DND-41 (cell line): ENCODE measurements around the gene KCP.
"Not testable (repeated sequence)": the region's sequence is repeated elsewhere in the genome, so short reads cannot be mapped to it uniquely, and the experiment has no call there.

Experiments
- ATAC-seq: fragments of 200-7000 bp; cut with Tn5 transposase; 3 replicates; pipeline ENCODE4 v1.9.1; 2021; ENCODE audit warnings: low read depth; ENCODE audit not compliant: insufficient read depth
- DNase-seq: peaks from one replicate; pipeline ENCODE4 v3.0.0-alpha.2; 2020
- H2AFZ ChIP-seq: 2 replicates; pipeline ENCODE4 v1.6.0; 2012; ENCODE audit warnings: low read depth, low read length
- H3K27ac ChIP-seq: 2 replicates; pipeline ENCODE4 v1.5.1; 2012; ENCODE audit warnings: low read length, inconsistent platforms
- H3K27me3 ChIP-seq: fragments of 200-600 bp; sonication (generic); 2 replicates; pipeline ENCODE4 v1.6.0; 2012; ENCODE audit warnings: low read length, mild to moderate bottlenecking, inconsistent platforms; ENCODE audit not compliant: insufficient read depth, poor library complexity
- H3K36me3 ChIP-seq: 2 replicates; pipeline ENCODE4 v1.5.1; 2012; ENCODE audit warnings: low read length, inconsistent platforms; ENCODE audit not compliant: insufficient read depth
- H3K4me1 ChIP-seq: 2 replicates; pipeline ENCODE4 v1.5.1; 2012; ENCODE audit warnings: mild to moderate bottlenecking, low read length; ENCODE audit not compliant: insufficient read depth
- H3K4me2 ChIP-seq: 2 replicates; pipeline ENCODE4 v1.6.0; 2012; ENCODE audit warnings: mild to moderate bottlenecking, moderate library complexity, low read length, inconsistent platforms; ENCODE audit not compliant: insufficient read depth
- H3K4me3 ChIP-seq, 2 experiments: fragments of 200-600 bp in 1 of 2; shearing (Covaris generic) in 1 of 2; 2 replicates each; pipeline ENCODE4 v1.5.1; 2012 to 2016; ENCODE audit warnings: inconsistent platforms in 2 of 2, low read length in 2 of 2, mild to moderate bottlenecking in 2 of 2, low read depth in 1 of 2, moderate library complexity in 1 of 2
- H3K79me2 ChIP-seq: 2 replicates; pipeline ENCODE4 v1.6.0; 2012; ENCODE audit warnings: low read length, inconsistent platforms; ENCODE audit not compliant: insufficient read depth
- H3K9ac ChIP-seq: 2 replicates; pipeline ENCODE4 v1.6.0; 2012; ENCODE audit warnings: low read depth, mild to moderate bottlenecking, inconsistent platforms, low read length, moderate library complexity
- H3K9me3 ChIP-seq: 2 replicates; pipeline ENCODE4 v1.5.1; 2012; ENCODE audit warnings: low read length, moderate library complexity, mild to moderate bottlenecking, inconsistent platforms; ENCODE audit not compliant: insufficient read depth, severe bottlenecking
- H4K20me1 ChIP-seq: 2 replicates; pipeline ENCODE4 v1.6.0; 2012; ENCODE audit warnings: low read length; ENCODE audit not compliant: insufficient read depth
- EZH2 ChIP-seq: IDR thresholded peaks from 3 replicates; pipeline ENCODE4 v1.6.1; 2012; ENCODE audit warnings: borderline replicate concordance, low read depth, mild to moderate bottlenecking, moderate library complexity, low read length, inconsistent platforms; ENCODE audit not compliant: severe bottlenecking
- TF ChIP-seq, protein P1 (sequence below): IDR thresholded peaks from 2 replicates; pipeline ENCODE4 v1.5.1; 2012; ENCODE audit warnings: borderline replicate concordance, low read length, moderate library complexity, mild to moderate bottlenecking; ENCODE audit not compliant: poor library complexity, severe bottlenecking; ENCODE audit errors: extremely low read depth

KCP gene

DNA sequence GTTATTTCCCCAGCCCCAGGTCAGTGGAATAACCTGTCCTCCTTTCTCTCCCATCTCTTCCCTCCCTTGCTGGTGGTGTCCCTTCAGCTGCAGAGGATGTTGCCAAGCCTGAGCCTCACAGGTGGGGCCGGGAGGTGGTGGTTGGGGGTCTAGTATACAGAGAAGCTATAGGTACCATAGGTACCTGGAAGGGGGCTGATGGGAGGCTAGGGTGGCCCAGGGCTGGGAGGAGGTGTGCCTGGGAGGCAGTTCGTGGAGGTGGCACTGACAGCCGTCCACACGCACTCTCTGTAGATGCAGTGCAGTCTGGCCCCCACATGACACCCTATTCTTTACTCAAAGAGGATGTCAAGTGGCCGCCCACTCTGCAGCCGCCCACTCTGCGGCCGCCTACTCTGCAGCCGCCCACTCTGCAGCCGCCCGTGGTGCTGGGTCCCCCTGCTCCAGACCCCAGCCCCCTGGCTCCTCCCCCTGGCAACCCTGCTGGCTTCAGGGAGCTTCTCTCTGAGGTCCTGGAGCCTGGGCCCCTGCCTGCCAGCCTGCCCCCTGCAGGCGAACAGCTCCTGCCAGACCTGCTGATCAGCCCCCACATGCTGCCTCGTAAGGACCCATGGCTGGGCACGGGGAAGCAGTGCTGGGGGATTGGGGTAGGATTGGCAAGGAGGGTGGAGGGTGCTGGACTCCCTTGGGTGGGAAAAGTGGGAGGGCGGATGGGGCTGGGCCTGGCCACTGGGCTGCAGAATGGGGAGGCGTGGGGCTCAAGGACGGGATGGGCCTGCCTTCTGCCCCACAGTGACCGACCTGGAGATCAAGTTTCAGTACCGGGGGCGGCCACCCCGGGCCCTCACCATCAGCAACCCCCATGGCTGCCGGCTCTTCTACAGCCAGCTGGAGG is 36.7 kb upstream of the KCP start:
- H3K36me3 ChIP-seq: peaks cover 6% of the 10 kb centered on the region; the same call in 1 of the 2 replicates
- ATAC-seq: peak; percentile 55

GRCh38 chr7:128945668-128946366 is 35.3 kb upstream of the KCP start:
- no peak for DNase-seq
- H3K27ac ChIP-seq: no peak overlapping the region
- no peak overlapping the region for H3K4me2 ChIP-seq
- no peak overlapping the region for H3K9ac ChIP-seq
- H4K20me1 ChIP-seq: no peaks in the 10 kb centered on the region
- H3K27me3 ChIP-seq: no peaks in the 10 kb centered on the region
- TF ChIP-seq, protein P1, sequence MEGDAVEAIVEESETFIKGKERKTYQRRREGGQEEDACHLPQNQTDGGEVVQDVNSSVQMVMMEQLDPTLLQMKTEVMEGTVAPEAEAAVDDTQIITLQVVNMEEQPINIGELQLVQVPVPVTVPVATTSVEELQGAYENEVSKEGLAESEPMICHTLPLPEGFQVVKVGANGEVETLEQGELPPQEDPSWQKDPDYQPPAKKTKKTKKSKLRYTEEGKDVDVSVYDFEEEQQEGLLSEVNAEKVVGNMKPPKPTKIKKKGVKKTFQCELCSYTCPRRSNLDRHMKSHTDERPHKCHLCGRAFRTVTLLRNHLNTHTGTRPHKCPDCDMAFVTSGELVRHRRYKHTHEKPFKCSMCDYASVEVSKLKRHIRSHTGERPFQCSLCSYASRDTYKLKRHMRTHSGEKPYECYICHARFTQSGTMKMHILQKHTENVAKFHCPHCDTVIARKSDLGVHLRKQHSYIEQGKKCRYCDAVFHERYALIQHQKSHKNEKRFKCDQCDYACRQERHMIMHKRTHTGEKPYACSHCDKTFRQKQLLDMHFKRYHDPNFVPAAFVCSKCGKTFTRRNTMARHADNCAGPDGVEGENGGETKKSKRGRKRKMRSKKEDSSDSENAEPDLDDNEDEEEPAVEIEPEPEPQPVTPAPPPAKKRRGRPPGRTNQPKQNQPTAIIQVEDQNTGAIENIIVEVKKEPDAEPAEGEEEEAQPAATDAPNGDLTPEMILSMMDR: no peak
- no peak for TF ChIP-seq EZH2
- H2AFZ ChIP-seq: no peak overlapping the region
- no peak for ATAC-seq
- H3K4me3 ChIP-seq: no peak overlapping the region
- H3K9me3 ChIP-seq: no peaks in the 10 kb centered on the region
- H3K4me1 ChIP-seq: no peaks in the 10 kb centered on the region
- H3K36me3 ChIP-seq: no peaks in the 10 kb centered on the region; the same call in 1 of the 2 replicates
- no peaks in the 10 kb centered on the region for H3K79me2 ChIP-seq

More for the DNA sequence above, 36.7 kb upstream of the KCP start:
- H4K20me1 ChIP-seq: no peaks in the 10 kb centered on the region
- no peak overlapping the region for H2AFZ ChIP-seq
- peak; percentile 27 for DNase-seq
- no peak for TF ChIP-seq EZH2
- TF ChIP-seq, protein P1: peak; percentile 49
- H3K4me3 ChIP-seq: no peak overlapping the region
- no peaks in the 10 kb centered on the region for H3K79me2 ChIP-seq
- H3K4me1 ChIP-seq: no peaks in the 10 kb centered on the region
- H3K9me3 ChIP-seq: no peaks in the 10 kb centered on the region
- H3K27ac ChIP-seq: no peak overlapping the region
- H3K27me3 ChIP-seq: no peaks in the 10 kb centered on the region
- no peak overlapping the region for H3K9ac ChIP-seq
- no peak overlapping the region for H3K4me2 ChIP-seq

DNA sequence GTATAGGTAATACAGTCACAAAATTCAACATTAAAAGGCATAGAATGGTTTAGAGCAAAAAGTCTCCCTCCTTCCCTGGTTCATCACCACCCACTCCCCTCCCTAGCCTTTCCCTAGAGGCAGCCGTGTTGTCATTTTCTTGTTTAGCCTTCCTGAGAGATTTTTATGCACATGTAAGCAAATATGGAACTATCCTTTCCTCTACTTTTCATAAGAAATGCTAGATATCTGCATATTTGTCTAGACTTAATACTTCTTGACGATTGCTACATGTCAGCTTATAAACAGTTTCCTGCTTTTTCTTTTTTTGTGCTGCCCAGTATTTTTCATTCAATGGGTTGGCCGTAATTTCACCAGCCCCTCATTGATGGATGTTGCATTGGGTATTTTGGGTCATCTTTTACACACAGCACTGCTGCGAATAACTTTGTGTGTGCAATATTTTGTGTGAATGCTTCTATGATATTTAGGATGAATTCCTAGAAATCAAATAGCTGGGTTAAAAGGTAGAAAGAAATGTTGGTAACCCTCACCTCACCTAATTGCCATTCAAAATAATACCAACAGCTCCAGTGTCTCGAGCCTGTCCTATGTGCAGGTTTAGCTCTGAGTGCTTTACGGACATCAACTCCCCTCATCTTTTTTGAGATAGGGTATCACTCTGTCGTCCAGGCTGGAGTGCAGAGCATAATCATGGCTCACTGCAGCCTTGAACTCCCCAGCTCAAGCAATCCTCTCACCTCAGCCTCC is 34.2 kb upstream of the KCP start:
- Histone ChIP-seq H3K27ac (no peak overlapping the region), H3K36me3 (no peaks in the 10 kb centered on the region), H2AFZ (no peak overlapping the region), H3K4me1 (no peaks in the 10 kb centered on the region), H3K27me3 (no peaks in the 10 kb centered on the region), H4K20me1 (no peaks in the 10 kb centered on the region), H3K9me3 (no peaks in the 10 kb centered on the region), H3K79me2 (no peaks in the 10 kb centered on the region), H3K4me3 (no peak overlapping the region), H3K9ac (no peak overlapping the region), H3K4me2 (no peak overlapping the region)
- DNase-seq (no peak), ATAC-seq (no peak)
- TF ChIP-seq, protein P1: no peak
- no peak for TF ChIP-seq EZH2

GRCh38 chr7:128943251-128943650 is 32.7 kb upstream of the KCP start:
- not testable (repeated sequence) for H3K4me1 ChIP-seq, H3K27me3 ChIP-seq, H3K9ac ChIP-seq, H3K4me2 ChIP-seq, H3K36me3 ChIP-seq, H3K4me3 ChIP-seq, H3K79me2 ChIP-seq, H3K27ac ChIP-seq, H4K20me1 ChIP-seq, ATAC-seq, H3K9me3 ChIP-seq, DNase-seq, H2AFZ ChIP-seq
